SU-DHL-6 (cell line): Measurements from ENCODE around the gene FADS6.

Experiments used
- EZH2phosphoT487 ChIP-seq: fragments of 200-600 bp; sonication (generic), shearing (Covaris generic); conservative IDR thresholded peaks from 2 replicates; pipeline ENCODE4 v1.6.1; 2018; ENCODE audit warnings: mild to moderate bottlenecking, antibody characterized with exemption, low read length, moderate library complexity, mixed read lengths
- TF ChIP-seq, protein P1 (sequence below): fragments of 200-600 bp; sonication (generic); IDR thresholded peaks from one replicate; pipeline ENCODE4 v1.5.1; 2017; ENCODE audit warnings: antibody characterized with exemption, mild to moderate bottlenecking, low read length, moderate library complexity; ENCODE audit not compliant: insufficient read depth, poor library complexity, severe bottlenecking

- TF ChIP-seq, protein P1, sequence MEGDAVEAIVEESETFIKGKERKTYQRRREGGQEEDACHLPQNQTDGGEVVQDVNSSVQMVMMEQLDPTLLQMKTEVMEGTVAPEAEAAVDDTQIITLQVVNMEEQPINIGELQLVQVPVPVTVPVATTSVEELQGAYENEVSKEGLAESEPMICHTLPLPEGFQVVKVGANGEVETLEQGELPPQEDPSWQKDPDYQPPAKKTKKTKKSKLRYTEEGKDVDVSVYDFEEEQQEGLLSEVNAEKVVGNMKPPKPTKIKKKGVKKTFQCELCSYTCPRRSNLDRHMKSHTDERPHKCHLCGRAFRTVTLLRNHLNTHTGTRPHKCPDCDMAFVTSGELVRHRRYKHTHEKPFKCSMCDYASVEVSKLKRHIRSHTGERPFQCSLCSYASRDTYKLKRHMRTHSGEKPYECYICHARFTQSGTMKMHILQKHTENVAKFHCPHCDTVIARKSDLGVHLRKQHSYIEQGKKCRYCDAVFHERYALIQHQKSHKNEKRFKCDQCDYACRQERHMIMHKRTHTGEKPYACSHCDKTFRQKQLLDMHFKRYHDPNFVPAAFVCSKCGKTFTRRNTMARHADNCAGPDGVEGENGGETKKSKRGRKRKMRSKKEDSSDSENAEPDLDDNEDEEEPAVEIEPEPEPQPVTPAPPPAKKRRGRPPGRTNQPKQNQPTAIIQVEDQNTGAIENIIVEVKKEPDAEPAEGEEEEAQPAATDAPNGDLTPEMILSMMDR = no peak
- no peak for TF ChIP-seq EZH2phosphoT487
Observed at GRCh38 chr17:74921026-74921681, 27.7 kb upstream of the FADS6 start.
